Measurements from ENCODE around the gene ZNF845. TPM values are rescaled to one million over a fixed set of nuclear protein-coding genes. Genes with fewer than 3 reads are reported as not detected.
A peak's percentile ranks its signal among the peaks of the same experiment; 100 is the strongest.

ZNF845 gene
- total RNA-seq, 2 experiments from 2014 or later = 5.5 to 5.6 TPM

DNA sequence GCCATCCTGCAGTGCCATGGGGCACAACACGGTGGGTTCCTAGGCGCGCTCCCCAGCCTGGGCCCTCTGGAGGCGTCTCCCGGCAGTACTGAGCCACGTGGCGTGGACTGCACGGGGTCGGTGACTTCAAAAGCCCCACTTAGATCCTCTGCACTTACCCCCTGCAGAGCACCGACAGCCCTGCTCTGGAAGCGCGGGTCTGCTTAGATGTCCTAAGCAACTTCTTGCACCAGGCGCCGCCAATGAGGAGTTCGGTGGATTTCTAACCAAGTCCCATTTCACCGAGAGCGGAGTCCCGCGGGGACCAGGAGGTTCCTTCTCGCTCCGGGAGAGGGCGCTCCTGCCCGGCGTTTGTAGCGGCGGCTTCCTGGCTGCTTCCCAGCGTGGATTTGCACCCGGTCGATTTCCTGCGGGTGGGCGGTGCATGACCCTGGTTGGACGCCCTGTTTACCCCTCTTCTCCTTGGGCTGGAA is 25.2 kb upstream of the ZNF845 start:
- CTCF ChIA-PET = interaction anchor here (1.1 kb wide), 1 partner anchor 49 kb away, joined by 3 read pairs; no protein-coding TSS in a partner anchor
- TF ChIP-seq, protein P1, sequence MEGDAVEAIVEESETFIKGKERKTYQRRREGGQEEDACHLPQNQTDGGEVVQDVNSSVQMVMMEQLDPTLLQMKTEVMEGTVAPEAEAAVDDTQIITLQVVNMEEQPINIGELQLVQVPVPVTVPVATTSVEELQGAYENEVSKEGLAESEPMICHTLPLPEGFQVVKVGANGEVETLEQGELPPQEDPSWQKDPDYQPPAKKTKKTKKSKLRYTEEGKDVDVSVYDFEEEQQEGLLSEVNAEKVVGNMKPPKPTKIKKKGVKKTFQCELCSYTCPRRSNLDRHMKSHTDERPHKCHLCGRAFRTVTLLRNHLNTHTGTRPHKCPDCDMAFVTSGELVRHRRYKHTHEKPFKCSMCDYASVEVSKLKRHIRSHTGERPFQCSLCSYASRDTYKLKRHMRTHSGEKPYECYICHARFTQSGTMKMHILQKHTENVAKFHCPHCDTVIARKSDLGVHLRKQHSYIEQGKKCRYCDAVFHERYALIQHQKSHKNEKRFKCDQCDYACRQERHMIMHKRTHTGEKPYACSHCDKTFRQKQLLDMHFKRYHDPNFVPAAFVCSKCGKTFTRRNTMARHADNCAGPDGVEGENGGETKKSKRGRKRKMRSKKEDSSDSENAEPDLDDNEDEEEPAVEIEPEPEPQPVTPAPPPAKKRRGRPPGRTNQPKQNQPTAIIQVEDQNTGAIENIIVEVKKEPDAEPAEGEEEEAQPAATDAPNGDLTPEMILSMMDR (IDR thresholded peaks at IDR 0.05) = peak; percentile 68
- Mint-ChIP-seq H3K27me3 (peaks cover 29% of the 10 kb centered on the region), H3K27ac (no peak overlapping the region), H3K36me3 (ENCODE audit: low read depth) (peaks cover 2% of the 10 kb centered on the region), H3K4me3 (no peak overlapping the region), H3K4me1 (ENCODE audit: low read depth) (no peaks in the 10 kb centered on the region), H3K9me3 (peaks cover 10% of the 10 kb centered on the region)
- POLR2A ChIA-PET = no interaction called here
- ATAC-seq = peak; percentile 37
- DNase-seq = peak; percentile 34
- intact Hi-C loops (cut with micrococcal nuclease) = no loop called here

- Mint-ChIP-seq H3K9me3 (peaks cover 14% of the 10 kb centered on the region), H3K27me3 (peaks cover 34% of the 10 kb centered on the region), H3K36me3 (ENCODE audit: low read depth) (peaks cover 2% of the 10 kb centered on the region), H3K27ac (no peak overlapping the region), H3K4me1 (ENCODE audit: low read depth) (no peaks in the 10 kb centered on the region), H3K4me3 (no peak overlapping the region)
- TF ChIP-seq, protein P1 (IDR thresholded peaks at IDR 0.05) = no peak
- ChIA-PET POLR2A (interaction anchor here (0.7 kb wide), 1 partner anchor 553 kb away, joined by 3 read pairs; no protein-coding TSS in a partner anchor), CTCF (no interaction called here)
- intact Hi-C loops (cut with micrococcal nuclease) = no loop called here
- DNase-seq (no peak), ATAC-seq (no peak)
Observed at GRCh38 chr19:53311044-53311443, 22.5 kb upstream of the ZNF845 start.

DNA sequence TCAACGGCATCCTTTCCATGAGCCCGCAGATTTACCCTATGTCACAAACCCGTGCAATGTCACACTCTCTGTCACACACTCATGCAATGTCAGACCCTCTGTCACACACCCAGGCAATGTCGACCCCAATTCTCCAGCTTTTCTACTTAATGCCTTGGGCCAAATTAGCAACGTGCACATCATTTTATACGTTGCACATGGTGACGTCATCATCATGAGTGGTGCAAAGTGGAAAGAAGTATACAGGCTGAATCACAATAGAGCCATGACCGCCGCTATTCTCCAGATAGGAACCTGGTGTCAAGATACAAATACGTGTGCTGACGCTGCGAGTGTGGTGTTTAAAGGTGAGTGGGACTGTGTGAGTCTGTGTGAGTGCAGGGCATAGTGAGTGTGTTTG is 21.7 kb upstream of the ZNF845 start:
- no peaks in the 10 kb centered on the region for H3K4me1 Mint-ChIP-seq (ENCODE audit: low read depth)
- H3K27me3 Mint-ChIP-seq = peaks cover 36% of the 10 kb centered on the region
- peaks cover 14% of the 10 kb centered on the region for H3K9me3 Mint-ChIP-seq
- intact Hi-C loops (cut with micrococcal nuclease) = no loop called here
- H3K36me3 Mint-ChIP-seq (ENCODE audit: low read depth) = peaks cover 2% of the 10 kb centered on the region
- no peak overlapping the region for H3K4me3 Mint-ChIP-seq
- ChIA-PET POLR2A (no interaction called here), CTCF (no interaction called here)
- H3K27ac Mint-ChIP-seq = no peak overlapping the region
- ATAC-seq (no peak), DNase-seq (no peak)
- TF ChIP-seq, protein P1 (IDR thresholded peaks at IDR 0.05) = no peak

GRCh38 chr19:53328967-53329366 is 4.6 kb upstream of the ZNF845 start:
- ChIA-PET POLR2A (no interaction called here), CTCF (no interaction called here)
- peaks cover 14% of the 10 kb centered on the region for H3K27me3 Mint-ChIP-seq
- intact Hi-C loops (cut with micrococcal nuclease) = no loop called here
- TF ChIP-seq, protein P1 (IDR thresholded peaks at IDR 0.05) = no peak
- H3K9me3 Mint-ChIP-seq = peaks cover 29% of the 10 kb centered on the region
- DNase-seq (peak; percentile 42), ATAC-seq (no peak)
- H3K4me3 Mint-ChIP-seq = peak overlapping the region; percentile 47
- H3K36me3 Mint-ChIP-seq (ENCODE audit: low read depth) = peaks cover 24% of the 10 kb centered on the region
- peak overlapping the region; percentile 21 for H3K27ac Mint-ChIP-seq
- H3K4me1 Mint-ChIP-seq (ENCODE audit: low read depth) = peaks cover 2% of the 10 kb centered on the region

GRCh38 chr19:53332484-53332883 is 1.1 kb upstream of the ZNF845 start:
- peaks cover 34% of the 10 kb centered on the region for H3K36me3 Mint-ChIP-seq (ENCODE audit: low read depth)
- POLR2A ChIA-PET = interaction anchor here (0.6 to 1.0 kb wide), 2 partner anchors 26 to 139 kb away, joined by 3 read pairs; no protein-coding TSS in a partner anchor
- H3K9me3 Mint-ChIP-seq = peaks cover 25% of the 10 kb centered on the region
- TF ChIP-seq, protein P1 (IDR thresholded peaks at IDR 0.05) = no peak
- H3K27me3 Mint-ChIP-seq = peaks cover 8% of the 10 kb centered on the region
- DNase-seq = no peak
- peaks cover 14% of the 10 kb centered on the region for H3K4me1 Mint-ChIP-seq (ENCODE audit: low read depth)
- CTCF ChIA-PET = no interaction called here
- intact Hi-C loops (cut with micrococcal nuclease) = no loop called here
- H3K27ac Mint-ChIP-seq = no peak overlapping the region
- no peak for ATAC-seq
- H3K4me3 Mint-ChIP-seq = peak overlapping the region; percentile 85

Data from activated CD8-positive, alpha-beta T cell treated with anti-CD3 and anti-CD28 coated beads for 36 hours (primary cell).